ENCODE data around the gene KLK4. TPM values are rescaled to one million over a fixed set of nuclear protein-coding genes. Genes with fewer than 3 reads are reported as not detected.

Gene KLK4
- total and polyA plus RNA-seq, 4 donors: 0.03 to 0.26 TPM; not detected in 2

DNA sequence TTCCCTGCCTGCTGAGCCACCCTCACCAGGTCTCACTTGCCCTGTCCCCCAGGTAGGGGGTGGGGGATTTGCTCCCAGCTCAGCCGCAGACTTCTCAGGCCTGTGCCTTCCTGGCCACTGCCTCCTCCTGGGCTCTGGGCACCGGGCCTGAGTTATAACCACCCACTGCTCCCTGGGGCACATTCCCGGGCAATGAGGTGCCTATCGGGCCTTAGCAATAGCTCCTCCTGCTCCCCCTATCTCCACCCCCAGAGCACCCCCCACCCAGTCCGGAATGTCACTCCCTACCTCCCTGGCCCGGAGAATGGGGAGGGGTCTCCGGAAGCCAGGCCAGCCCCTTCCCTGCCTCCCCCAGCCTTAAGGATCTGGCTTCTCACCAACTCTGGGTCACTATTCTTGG lies 41.7 kb upstream of the KLK4 start, which contains the start of gene KLK5:
TSS of gene KLK5 (minus strand) at position 129 of the 400 bp plus-strand sequence. CDS start 381 bp downstream, outside the sequence.
- no peak within 1 kb of the TSS for H3K4me3 ChIP-seq
- peak in 1 of 3 donors; percentile 1 for DNase-seq

DNA sequence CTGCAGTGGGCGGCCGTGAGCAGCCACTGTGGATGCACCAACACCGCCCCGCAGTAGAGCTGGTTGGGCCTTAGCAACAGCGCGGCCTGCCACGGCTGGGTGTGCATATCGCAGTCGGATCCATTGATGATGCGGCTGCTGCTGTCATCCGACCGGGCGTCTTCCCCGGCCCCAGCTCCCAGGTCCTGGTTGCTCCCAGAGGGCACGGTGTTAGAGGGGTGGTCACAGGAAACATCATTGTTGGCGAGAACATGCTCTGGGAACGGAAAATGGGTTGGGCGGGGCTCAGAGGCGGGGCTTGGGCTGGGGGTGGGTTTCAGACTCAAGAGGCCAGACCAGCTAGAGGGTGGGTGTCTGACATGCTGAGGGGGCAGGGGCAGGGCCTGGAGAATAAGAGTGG lies 38.7 kb upstream of the KLK4 start:
- ATAC-seq (ENCODE audit: insufficient read depth, low FRiP score): no peak

More for the DNA sequence above, 41.7 kb upstream of the KLK4 start, which contains the start of gene KLK5:
- H3K4me1 ChIP-seq (ENCODE audit: control insufficient read depth in 5 of 5, insufficient read depth in 5 of 5, low read length in 5 of 5): no peaks in the 10 kb centered on the region
- H3K9me3 ChIP-seq (ENCODE audit: control insufficient read depth in 4 of 4, insufficient read depth in 3 of 4, low read length in 3 of 4): peaks cover 0 to 2% (median 0%) of the 10 kb centered on the region in 4 donors
- no peaks in the 10 kb centered on the region for H3K36me3 ChIP-seq (ENCODE audit: control insufficient read depth in 4 of 4, insufficient read depth in 4 of 4, low read length in 4 of 4)
- WGBS, 2 donors: 11 to 15% methylated on average over 7 of the region's 7 CpGs
- ATAC-seq (ENCODE audit: insufficient read depth, low FRiP score): no peak
- H3K27me3 ChIP-seq (ENCODE audit: control insufficient read depth in 3 of 3, insufficient read depth in 3 of 3, low read length in 2 of 3): peaks cover 0 to 6% (median 4%) of the 10 kb centered on the region in 3 donors
- TF ChIP-seq, protein P1, sequence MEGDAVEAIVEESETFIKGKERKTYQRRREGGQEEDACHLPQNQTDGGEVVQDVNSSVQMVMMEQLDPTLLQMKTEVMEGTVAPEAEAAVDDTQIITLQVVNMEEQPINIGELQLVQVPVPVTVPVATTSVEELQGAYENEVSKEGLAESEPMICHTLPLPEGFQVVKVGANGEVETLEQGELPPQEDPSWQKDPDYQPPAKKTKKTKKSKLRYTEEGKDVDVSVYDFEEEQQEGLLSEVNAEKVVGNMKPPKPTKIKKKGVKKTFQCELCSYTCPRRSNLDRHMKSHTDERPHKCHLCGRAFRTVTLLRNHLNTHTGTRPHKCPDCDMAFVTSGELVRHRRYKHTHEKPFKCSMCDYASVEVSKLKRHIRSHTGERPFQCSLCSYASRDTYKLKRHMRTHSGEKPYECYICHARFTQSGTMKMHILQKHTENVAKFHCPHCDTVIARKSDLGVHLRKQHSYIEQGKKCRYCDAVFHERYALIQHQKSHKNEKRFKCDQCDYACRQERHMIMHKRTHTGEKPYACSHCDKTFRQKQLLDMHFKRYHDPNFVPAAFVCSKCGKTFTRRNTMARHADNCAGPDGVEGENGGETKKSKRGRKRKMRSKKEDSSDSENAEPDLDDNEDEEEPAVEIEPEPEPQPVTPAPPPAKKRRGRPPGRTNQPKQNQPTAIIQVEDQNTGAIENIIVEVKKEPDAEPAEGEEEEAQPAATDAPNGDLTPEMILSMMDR (IDR thresholded peaks at IDR 0.05; ENCODE audit: control extremely low read depth, extremely low read depth): no peak
- H3K27ac ChIP-seq (ENCODE audit: low read depth in 1 of 2, low read length in 1 of 2): no peak within 1 kb of the TSS
- H3K9ac ChIP-seq (ENCODE audit: insufficient read depth in 1 of 2, low read length in 2 of 2): no peak within 1 kb of the TSS

DNA sequence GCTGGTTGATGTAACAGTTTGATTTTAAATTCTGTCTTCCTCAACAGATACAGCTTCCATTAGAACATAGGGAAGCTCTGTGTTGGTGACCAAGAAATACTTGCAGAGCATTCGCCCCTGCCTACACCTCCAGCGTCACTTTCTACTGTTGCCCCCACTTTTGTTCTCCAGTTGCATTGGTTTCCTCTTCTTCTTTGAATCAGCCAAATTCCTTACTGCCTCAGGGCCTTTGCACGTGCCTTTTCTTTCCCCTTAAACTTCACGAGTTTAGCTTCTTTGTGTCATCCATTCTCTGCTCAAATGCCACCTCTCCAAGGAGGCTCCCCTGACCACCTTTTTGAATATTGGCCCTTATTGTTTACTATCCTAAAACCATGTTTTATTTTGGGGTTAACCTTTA lies 35.9 kb upstream of the KLK4 start:
- TF ChIP-seq, protein P1 (IDR thresholded peaks at IDR 0.05; ENCODE audit: control extremely low read depth, extremely low read depth): no peak

More for the DNA sequence above, 38.7 kb upstream of the KLK4 start:
- Histone ChIP-seq H3K27ac (ENCODE audit: low read depth in 1 of 2, low read length in 1 of 2) (no peak overlapping the region), H3K36me3 (ENCODE audit: control insufficient read depth in 4 of 4, insufficient read depth in 4 of 4, low read length in 4 of 4) (no peaks in the 10 kb centered on the region), H3K4me1 (ENCODE audit: control insufficient read depth in 5 of 5, insufficient read depth in 5 of 5, low read length in 5 of 5) (no peaks in the 10 kb centered on the region), H3K27me3 (ENCODE audit: control insufficient read depth in 3 of 3, insufficient read depth in 3 of 3, low read length in 2 of 3) (peaks cover 0 to 6% (median 4%) of the 10 kb centered on the region in 3 donors), H3K9me3 (ENCODE audit: control insufficient read depth in 4 of 4, insufficient read depth in 3 of 4, low read length in 3 of 4) (peaks cover 0 to 2% (median 0%) of the 10 kb centered on the region in 4 donors), H3K4me3 (no peak overlapping the region), H3K9ac (ENCODE audit: insufficient read depth in 1 of 2, low read length in 2 of 2) (no peak overlapping the region)
- TF ChIP-seq, protein P1 (IDR thresholded peaks at IDR 0.05; ENCODE audit: control extremely low read depth, extremely low read depth): no peak
- 48 to 75% methylated on average over 19 of the region's 19 CpGs for WGBS, 2 donors
- no peak for DNase-seq

DNA sequence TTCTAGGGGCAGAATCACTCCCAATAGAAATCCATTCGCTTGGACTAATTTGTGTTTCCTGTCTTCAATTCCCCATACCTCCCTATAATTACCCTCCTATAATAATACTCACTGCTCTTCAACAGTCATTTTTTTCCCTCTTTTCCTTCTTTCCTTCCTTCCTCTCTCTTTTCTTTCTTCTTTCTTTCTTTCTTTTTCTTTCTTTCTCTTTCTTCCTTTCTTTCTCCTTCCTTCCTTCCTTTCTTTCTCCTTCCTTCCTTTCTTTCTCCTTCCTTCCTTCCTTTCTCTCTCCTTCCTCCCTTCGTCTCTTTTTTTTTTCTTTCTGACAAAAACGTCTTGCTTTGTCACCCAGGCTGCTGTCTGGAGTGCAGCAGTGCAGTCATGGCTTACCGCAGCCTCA lies 33.6 kb upstream of the KLK4 start:
- Histone ChIP-seq H3K4me1 (ENCODE audit: control insufficient read depth in 5 of 5, insufficient read depth in 5 of 5, low read length in 5 of 5) (no peaks in the 10 kb centered on the region), H3K4me3 (no peak overlapping the region), H3K27me3 (ENCODE audit: control insufficient read depth in 3 of 3, insufficient read depth in 3 of 3, low read length in 2 of 3) (peaks cover 0 to 1% (median 0%) of the 10 kb centered on the region in 3 donors), H3K9me3 (ENCODE audit: control insufficient read depth in 4 of 4, insufficient read depth in 3 of 4, low read length in 3 of 4) (peaks cover 0 to 4% (median 0%) of the 10 kb centered on the region in 4 donors), H3K9ac (ENCODE audit: insufficient read depth in 1 of 2, low read length in 2 of 2) (no peak overlapping the region), H3K36me3 (ENCODE audit: control insufficient read depth in 4 of 4, insufficient read depth in 4 of 4, low read length in 4 of 4) (no peaks in the 10 kb centered on the region), H3K27ac (ENCODE audit: low read depth in 1 of 2, low read length in 1 of 2) (no peak overlapping the region)
- DNase-seq: no peak
- TF ChIP-seq, protein P1 (IDR thresholded peaks at IDR 0.05; ENCODE audit: control extremely low read depth, extremely low read depth): no peak
- 60 to 66% methylated on average over 4 of the region's 4 CpGs for WGBS, 2 donors
- ATAC-seq (ENCODE audit: insufficient read depth, low FRiP score): no peak

More for the DNA sequence above, 35.9 kb upstream of the KLK4 start:
- no peak overlapping the region for H3K4me3 ChIP-seq
- H3K36me3 ChIP-seq (ENCODE audit: control insufficient read depth in 4 of 4, insufficient read depth in 4 of 4, low read length in 4 of 4): no peaks in the 10 kb centered on the region
- ATAC-seq (ENCODE audit: insufficient read depth, low FRiP score) (no peak), DNase-seq (no peak)
- H3K27ac ChIP-seq (ENCODE audit: low read depth in 1 of 2, low read length in 1 of 2): no peak overlapping the region
- H3K9me3 ChIP-seq (ENCODE audit: control insufficient read depth in 4 of 4, insufficient read depth in 3 of 4, low read length in 3 of 4): peaks cover 0 to 2% (median 0%) of the 10 kb centered on the region in 4 donors
- no peaks in the 10 kb centered on the region for H3K4me1 ChIP-seq (ENCODE audit: control insufficient read depth in 5 of 5, insufficient read depth in 5 of 5, low read length in 5 of 5)
- H3K27me3 ChIP-seq (ENCODE audit: control insufficient read depth in 3 of 3, insufficient read depth in 3 of 3, low read length in 2 of 3): peaks cover 0 to 6% (median 0%) of the 10 kb centered on the region in 3 donors
- WGBS, 2 donors: 82 to 86% methylated on average over 4 of the region's 4 CpGs
- no peak overlapping the region for H3K9ac ChIP-seq (ENCODE audit: insufficient read depth in 1 of 2, low read length in 2 of 2)

All from lung (tissue), 12 donors.